ENCODE measurements around the gene LDB2. TPM values are rescaled to one million over a fixed set of nuclear protein-coding genes. Genes with fewer than 3 reads are reported as not detected.

Gene LDB2
- total RNA-seq, 4 donors from 2014 or later, result 26.4 to 62.7 (median 40.7) TPM

- DNase-seq (ENCODE audit: low spot score in 2 of 2), result no peak
- no peak for TF ChIP-seq EP300 (IDR thresholded peaks at IDR 0.05)
- Histone ChIP-seq H3K9me3 (no peaks in the 10 kb centered on the region), H3K4me3 (no peak overlapping the region), H3K4me1 (no peaks in the 10 kb centered on the region), H3K27ac (no peak overlapping the region), H3K36me3 (no peaks in the 10 kb centered on the region), H3K27me3 (no peaks in the 10 kb centered on the region)
- WGBS, 2 donors, result 57 to 68% methylated on average over 2 of the region's 2 CpGs
Measured at GRCh38 chr4:16550531-16550930, 347.9 kb downstream of the LDB2 start.

- H3K27me3 ChIP-seq, result no peaks in the 10 kb centered on the region
- no peak overlapping the region for H3K27ac ChIP-seq
- no peaks in the 10 kb centered on the region for H3K36me3 ChIP-seq
- DNase-seq (ENCODE audit: low spot score in 2 of 2), result no peak
- no peak for TF ChIP-seq EP300 (IDR thresholded peaks at IDR 0.05)
- TF ChIP-seq POLR2A (IDR thresholded peaks at IDR 0.05), result no peak
- TF ChIP-seq CTCF (IDR thresholded peaks at IDR 0.05), result no peak
- no peaks in the 10 kb centered on the region for H3K9me3 ChIP-seq
- WGBS, 2 donors, result 80 to 82% methylated on average over 7 of the region's 7 CpGs
- H3K4me1 ChIP-seq, result no peaks in the 10 kb centered on the region
- no peak overlapping the region for H3K4me3 ChIP-seq
Measured at GRCh38 chr4:16545656-16546055, 352.8 kb downstream of the LDB2 start.

GRCh38 chr4:16544869-16545268, 353.6 kb downstream of the LDB2 start:
- no peak overlapping the region for H3K4me3 ChIP-seq
- no peak for DNase-seq (ENCODE audit: low spot score in 2 of 2)
- H3K9me3 ChIP-seq, result no peaks in the 10 kb centered on the region
- WGBS, 2 donors, result 73 to 78% methylated on average over 6 of the region's 6 CpGs
- no peaks in the 10 kb centered on the region for H3K27me3 ChIP-seq
- H3K4me1 ChIP-seq, result no peaks in the 10 kb centered on the region
- H3K27ac ChIP-seq, result no peak overlapping the region
- TF ChIP-seq EP300 (IDR thresholded peaks at IDR 0.05) (no peak), POLR2A (IDR thresholded peaks at IDR 0.05) (no peak), CTCF (IDR thresholded peaks at IDR 0.05) (no peak)
- H3K36me3 ChIP-seq, result no peaks in the 10 kb centered on the region

GRCh38 chr4:16544251-16544721, 354.2 kb downstream of the LDB2 start:
- 78 to 85% methylated on average over 6 of the region's 6 CpGs for WGBS, 2 donors
- H3K27ac ChIP-seq, result no peak overlapping the region
- no peak for DNase-seq (ENCODE audit: low spot score in 2 of 2)

GRCh38 chr4:16537926-16538325, 360.5 kb downstream of the LDB2 start:
- H3K4me3 ChIP-seq, result no peak overlapping the region
- no peak overlapping the region for H3K27ac ChIP-seq
- TF ChIP-seq CTCF (IDR thresholded peaks at IDR 0.05) (no peak), EP300 (IDR thresholded peaks at IDR 0.05) (no peak), POLR2A (IDR thresholded peaks at IDR 0.05) (no peak)
- H3K36me3 ChIP-seq, result no peaks in the 10 kb centered on the region
- H3K4me1 ChIP-seq, result peaks cover 0 to 1% (median 0%) of the 10 kb centered on the region in 4 donors
- no peaks in the 10 kb centered on the region for H3K27me3 ChIP-seq
- DNase-seq (ENCODE audit: low spot score in 2 of 2), result no peak
- no peaks in the 10 kb centered on the region for H3K9me3 ChIP-seq
- WGBS, 2 donors, result 86 to 87% methylated on average over 1 of the region's 1 CpG

More at GRCh38 chr4:16544251-16544721, 354.2 kb downstream of the LDB2 start:
- Histone ChIP-seq H3K4me3 (no peak overlapping the region), H3K27me3 (no peaks in the 10 kb centered on the region), H3K4me1 (no peaks in the 10 kb centered on the region), H3K9me3 (no peaks in the 10 kb centered on the region), H3K36me3 (no peaks in the 10 kb centered on the region)
- TF ChIP-seq CTCF (IDR thresholded peaks at IDR 0.05) (no peak), POLR2A (IDR thresholded peaks at IDR 0.05) (no peak), EP300 (IDR thresholded peaks at IDR 0.05) (no peak)

Data from tibial nerve (tissue), 4 donors.